Measurements from ENCODE around the gene FTO.
"Not testable (repeated sequence)": the region's sequence is repeated elsewhere in the genome, so short reads cannot be mapped to it uniquely, and the experiment has no call there.

The FTO gene

GRCh38 chr16:53863861-53864260 is 159.9 kb downstream of the FTO start:
- no peak for DNase-seq (ENCODE audit: low read depth in 2 of 2)

GRCh38 chr16:53864819-53865493 is 161.0 kb downstream of the FTO start:
- DNase-seq (ENCODE audit: low read depth in 2 of 2), result no peak

- DNase-seq (ENCODE audit: low read depth in 2 of 2), result no peak
Measured at GRCh38 chr16:53865494-53865863, 161.5 kb downstream of the FTO start.

GRCh38 chr16:53866520-53866919 is 162.6 kb downstream of the FTO start:
- no peak for DNase-seq (ENCODE audit: low read depth in 2 of 2)

GRCh38 chr16:53870831-53871230 is 166.9 kb downstream of the FTO start:
- no peak for DNase-seq (ENCODE audit: low read depth in 2 of 2)

GRCh38 chr16:53872248-53873221 is 168.6 kb downstream of the FTO start:
- no peak for DNase-seq (ENCODE audit: low read depth in 2 of 2)

- no peak for DNase-seq (ENCODE audit: low read depth in 2 of 2)
Measured at GRCh38 chr16:53876811-53877210, 172.9 kb downstream of the FTO start.

- no peak for DNase-seq (ENCODE audit: low read depth in 2 of 2)
Measured at GRCh38 chr16:53878216-53878615, 174.3 kb downstream of the FTO start.

GRCh38 chr16:53881371-53881770 is 177.4 kb downstream of the FTO start:
- no peak for DNase-seq (ENCODE audit: low read depth in 2 of 2)

GRCh38 chr16:53882310-53882709 is 178.4 kb downstream of the FTO start:
- no peak for DNase-seq (ENCODE audit: low read depth in 2 of 2)

- DNase-seq (ENCODE audit: low read depth in 2 of 2), result no peak
Measured at GRCh38 chr16:53884748-53885147, 180.8 kb downstream of the FTO start.

GRCh38 chr16:53886482-53887378 is 182.8 kb downstream of the FTO start:
- no peak for DNase-seq (ENCODE audit: low read depth in 2 of 2)

GRCh38 chr16:53888222-53888621 is 184.3 kb downstream of the FTO start:
- no peak for DNase-seq (ENCODE audit: low read depth in 2 of 2)

GRCh38 chr16:53890877-53891276 is 186.9 kb downstream of the FTO start:
- not testable (repeated sequence) for DNase-seq (ENCODE audit: low read depth in 2 of 2)

- no peak for DNase-seq (ENCODE audit: low read depth in 2 of 2)
Measured at GRCh38 chr16:53891409-53892139, 187.6 kb downstream of the FTO start.

GRCh38 chr16:53892155-53892554 is 188.2 kb downstream of the FTO start:
- DNase-seq (ENCODE audit: low read depth in 2 of 2), result peak in 1 of 2 donors; percentile 41

GRCh38 chr16:53893731-53894435 is 189.9 kb downstream of the FTO start:
- DNase-seq (ENCODE audit: low read depth in 2 of 2), result no peak

GRCh38 chr16:53894686-53895085 is 190.7 kb downstream of the FTO start:
- DNase-seq (ENCODE audit: low read depth in 2 of 2), result no peak

- no peak for DNase-seq (ENCODE audit: low read depth in 2 of 2)
Measured at GRCh38 chr16:53895433-53895832, 191.5 kb downstream of the FTO start.

GRCh38 chr16:53895851-53896250 is 191.9 kb downstream of the FTO start:
- DNase-seq (ENCODE audit: low read depth in 2 of 2), result no peak

GRCh38 chr16:53896722-53897121 is 192.8 kb downstream of the FTO start:
- DNase-seq (ENCODE audit: low read depth in 2 of 2), result no peak

Data from stimulated activated CD4-positive, alpha-beta T cell treated with anti-CD3 and anti-CD28 coated beads, Interleukin-15, amount 100 ng/mL, for 48 hours (primary cell).